Breast epithelium (tissue), 4 donors: ENCODE results near the gene KCNE3. TPM values are rescaled to one million over a fixed set of nuclear protein-coding genes. Genes with fewer than 3 reads are reported as not detected.
A peak's percentile ranks its signal among the peaks of the same experiment; 100 is the strongest.

Experiments used
- DNase-seq, 2 donors: peaks; one replicate each; pipeline ENCODE4 v3.0.0-alpha.2; 2019; ENCODE audit warnings: low spot score in 2 of 2
- H3K27ac ChIP-seq, 2 donors: fragments of 200-600 bp; sonication (generic) in 1 of 2; one replicate each; pipeline ENCODE4 v1.5.1; 2016 to 2019; ENCODE audit warnings: mild to moderate bottlenecking in 1 of 2
- H3K27me3 ChIP-seq, 2 donors: fragments of 200-600 bp; sonication (generic) in 1 of 2; one replicate each; pipeline versions ENCODE4 v1.5.1 to v1.6.0; 2017 to 2019; ENCODE audit warnings: control low read depth in 1 of 2, mild to moderate bottlenecking in 1 of 2
- H3K36me3 ChIP-seq: fragments of 200-600 bp; one replicate; pipeline ENCODE4 v1.5.1; 2019
- H3K4me1 ChIP-seq, 2 donors: fragments of 200-600 bp; sonication (generic); one replicate each; pipeline ENCODE4 v1.5.1; 2016 to 2019; ENCODE audit warnings: control low read depth in 1 of 2
- H3K4me3 ChIP-seq, 3 donors: fragments of 200-600 bp; sonication (generic); 1 replicate in 2 of 3; 2 replicates in 1 of 3; pipeline ENCODE4 v1.5.1; 2016 to 2019; ENCODE audit warnings: mild to moderate bottlenecking in 3 of 3, moderate library complexity in 2 of 3
- H3K9me3 ChIP-seq, 2 donors: fragments of 200-600 bp; sonication (generic) in 1 of 2; one replicate each; pipeline ENCODE4 v1.5.1; 2016 to 2019; ENCODE audit warnings: control low read depth in 1 of 2
- POLR2A ChIP-seq: fragments of 450-650 bp; IDR thresholded peaks from one replicate; pipeline ENCODE4 v1.6.1; 2016; ENCODE audit warnings: antibody characterized with exemption, mild to moderate bottlenecking, moderate library complexity
- POLR2AphosphoS5 ChIP-seq, 3 donors: sonication (generic); formaldehyde crosslinking; IDR thresholded peaks; one replicate each; pipeline ENCODE4 v1.6.1; 2017; ENCODE audit warnings: antibody characterized with exemption in 3 of 3
- intact Hi-C: fragments of 100-400 bp; cut with DNase I; formaldehyde crosslinking; loops from one replicate; pipeline ENCODE4 v1.15.1; 2023; ENCODE audit warnings: low total_unique reads
- total RNA-seq, 3 donors: library from RNA; depleted of rRNA; stranded (reverse); fragments of >200 nt; gene quantifications; one replicate each; pipeline ENCODE4 v1.1.0, GENCODE V29; 2016
- TF ChIP-seq, protein P1 (sequence below), 3 donors: fragments of 450-650 bp; IDR thresholded peaks; one replicate each; pipeline ENCODE4 v1.5.1; 2016 to 2017; ENCODE audit warnings: antibody characterized with exemption in 3 of 3, mild to moderate bottlenecking in 3 of 3, moderate library complexity in 3 of 3

Gene KCNE3
- total RNA-seq, 3 donors from 2014 or later: 3.6 to 15.8 (median 4.7) TPM

DNA sequence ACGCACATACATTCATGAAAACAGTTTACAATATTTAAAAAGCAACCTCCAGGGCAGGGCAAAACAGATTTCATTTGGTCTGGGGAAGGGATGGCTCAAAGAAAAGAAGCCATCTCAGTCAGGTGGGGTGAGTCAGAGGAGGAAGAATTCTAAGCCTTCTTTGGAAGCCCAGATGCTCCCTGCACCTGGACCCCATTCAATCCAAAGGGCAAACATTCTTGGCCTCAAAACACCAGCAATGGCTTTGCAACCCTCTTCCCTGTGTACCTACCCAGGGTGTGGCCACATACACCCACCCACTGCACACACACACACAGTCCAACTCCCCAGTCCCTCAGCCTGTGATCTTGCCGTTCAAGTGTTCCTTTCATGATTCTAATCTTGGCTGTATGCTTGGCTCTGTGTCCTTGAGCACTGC lies 2.0 kb downstream of the KCNE3 start:
- Histone ChIP-seq H3K4me1 (no peaks in the 10 kb centered on the region), H3K27me3 (no peaks in the 10 kb centered on the region), H3K27ac (no peak overlapping the region), H3K36me3 (no peaks in the 10 kb centered on the region), H3K9me3 (no peaks in the 10 kb centered on the region), H3K4me3 (no peak overlapping the region)
- DNase-seq: no peak
- intact Hi-C loops: no loop called here
- TF ChIP-seq, protein P1, sequence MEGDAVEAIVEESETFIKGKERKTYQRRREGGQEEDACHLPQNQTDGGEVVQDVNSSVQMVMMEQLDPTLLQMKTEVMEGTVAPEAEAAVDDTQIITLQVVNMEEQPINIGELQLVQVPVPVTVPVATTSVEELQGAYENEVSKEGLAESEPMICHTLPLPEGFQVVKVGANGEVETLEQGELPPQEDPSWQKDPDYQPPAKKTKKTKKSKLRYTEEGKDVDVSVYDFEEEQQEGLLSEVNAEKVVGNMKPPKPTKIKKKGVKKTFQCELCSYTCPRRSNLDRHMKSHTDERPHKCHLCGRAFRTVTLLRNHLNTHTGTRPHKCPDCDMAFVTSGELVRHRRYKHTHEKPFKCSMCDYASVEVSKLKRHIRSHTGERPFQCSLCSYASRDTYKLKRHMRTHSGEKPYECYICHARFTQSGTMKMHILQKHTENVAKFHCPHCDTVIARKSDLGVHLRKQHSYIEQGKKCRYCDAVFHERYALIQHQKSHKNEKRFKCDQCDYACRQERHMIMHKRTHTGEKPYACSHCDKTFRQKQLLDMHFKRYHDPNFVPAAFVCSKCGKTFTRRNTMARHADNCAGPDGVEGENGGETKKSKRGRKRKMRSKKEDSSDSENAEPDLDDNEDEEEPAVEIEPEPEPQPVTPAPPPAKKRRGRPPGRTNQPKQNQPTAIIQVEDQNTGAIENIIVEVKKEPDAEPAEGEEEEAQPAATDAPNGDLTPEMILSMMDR (IDR thresholded peaks at IDR 0.05): no peak
- TF ChIP-seq POLR2AphosphoS5 (IDR thresholded peaks at IDR 0.05): no peak
- TF ChIP-seq POLR2A: no peak

DNA sequence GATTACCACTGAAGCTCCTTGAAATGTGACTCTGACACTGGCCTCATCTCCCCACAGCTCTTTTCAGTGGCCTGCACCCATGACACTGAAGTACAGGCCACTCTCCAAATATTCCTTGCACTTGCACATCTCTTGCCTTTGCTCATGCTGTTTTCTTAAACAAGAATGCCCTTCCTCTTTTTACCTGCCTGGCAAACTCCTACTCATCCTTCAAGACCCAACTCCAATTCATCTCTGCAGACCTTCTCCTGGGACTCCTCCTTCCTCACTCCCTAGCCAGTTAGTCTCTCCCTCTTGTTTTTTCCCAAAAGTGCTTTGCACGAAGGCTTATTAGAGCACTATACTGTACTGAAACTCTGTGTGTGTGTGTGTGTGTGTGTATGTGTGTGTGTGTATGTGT lies 2.6 kb downstream of the KCNE3 start:
- no peaks in the 10 kb centered on the region for H3K9me3 ChIP-seq
- no peaks in the 10 kb centered on the region for H3K4me1 ChIP-seq
- intact Hi-C loops: no loop called here
- no peaks in the 10 kb centered on the region for H3K36me3 ChIP-seq
- no peak for DNase-seq
- no peak overlapping the region for H3K4me3 ChIP-seq
- TF ChIP-seq, protein P1 (IDR thresholded peaks at IDR 0.05): no peak
- TF ChIP-seq POLR2A: no peak
- TF ChIP-seq POLR2AphosphoS5 (IDR thresholded peaks at IDR 0.05): no peak
- no peak overlapping the region for H3K27ac ChIP-seq
- no peaks in the 10 kb centered on the region for H3K27me3 ChIP-seq

DNA sequence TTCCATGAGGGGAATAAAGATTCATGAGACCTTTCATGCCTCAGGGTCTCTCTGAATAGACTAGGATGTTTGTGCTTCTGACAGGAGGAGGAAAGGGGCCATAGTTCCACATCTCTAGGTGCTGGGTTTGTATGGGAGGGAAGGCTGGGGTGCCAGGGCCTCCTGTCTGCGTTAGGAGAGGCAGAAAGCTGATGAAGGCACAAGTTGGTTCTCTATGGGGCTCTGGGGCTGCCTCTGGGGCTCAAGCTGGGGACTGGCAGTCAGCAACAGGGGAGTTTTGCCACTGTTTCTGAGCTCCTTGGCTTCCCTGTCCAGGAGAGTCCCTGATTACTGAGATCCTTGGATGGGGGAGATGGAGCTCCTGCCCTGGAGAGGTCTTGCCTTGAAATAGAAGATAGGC lies 4.1 kb downstream of the KCNE3 start:
- TF ChIP-seq, protein P1 (IDR thresholded peaks at IDR 0.05): no peak
- no peak for TF ChIP-seq POLR2A
- no peak for TF ChIP-seq POLR2AphosphoS5 (IDR thresholded peaks at IDR 0.05)
- intact Hi-C loops: no loop called here
- H3K36me3 ChIP-seq: no peaks in the 10 kb centered on the region
- H3K4me1 ChIP-seq: no peaks in the 10 kb centered on the region
- no peak for DNase-seq
- no peaks in the 10 kb centered on the region for H3K27me3 ChIP-seq
- H3K9me3 ChIP-seq: no peaks in the 10 kb centered on the region
- no peak overlapping the region for H3K4me3 ChIP-seq
- H3K27ac ChIP-seq: no peak overlapping the region

DNA sequence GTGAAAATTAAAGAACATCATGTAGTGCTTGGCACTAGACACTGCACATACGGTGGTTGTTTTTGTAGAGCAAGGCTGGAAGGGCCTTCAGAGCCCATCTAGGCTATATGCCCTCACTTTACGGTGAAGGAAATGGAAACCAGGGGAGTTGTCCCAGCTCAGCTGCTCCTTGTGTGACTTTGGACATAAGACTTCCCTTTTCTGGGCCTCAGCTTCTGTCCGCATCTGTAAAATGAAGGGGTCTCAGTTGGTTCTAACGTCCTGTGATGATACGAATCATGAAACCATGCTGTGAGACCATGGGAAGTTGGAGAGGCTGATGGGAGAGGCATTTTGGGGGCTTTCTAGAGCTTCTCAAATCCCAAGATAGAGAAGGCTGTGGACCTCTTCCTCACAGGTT lies 4.7 kb downstream of the KCNE3 start:
- H3K27ac ChIP-seq: peak overlapping the region in 1 of 2 donors; percentile 67
- intact Hi-C loops: no loop called here
- H3K36me3 ChIP-seq: no peaks in the 10 kb centered on the region
- no peaks in the 10 kb centered on the region for H3K27me3 ChIP-seq
- no peak for TF ChIP-seq POLR2AphosphoS5 (IDR thresholded peaks at IDR 0.05)
- TF ChIP-seq POLR2A: no peak
- TF ChIP-seq, protein P1 (IDR thresholded peaks at IDR 0.05): no peak
- DNase-seq: no peak
- H3K4me3 ChIP-seq: no peak overlapping the region
- H3K9me3 ChIP-seq: no peaks in the 10 kb centered on the region
- H3K4me1 ChIP-seq: no peaks in the 10 kb centered on the region

DNA sequence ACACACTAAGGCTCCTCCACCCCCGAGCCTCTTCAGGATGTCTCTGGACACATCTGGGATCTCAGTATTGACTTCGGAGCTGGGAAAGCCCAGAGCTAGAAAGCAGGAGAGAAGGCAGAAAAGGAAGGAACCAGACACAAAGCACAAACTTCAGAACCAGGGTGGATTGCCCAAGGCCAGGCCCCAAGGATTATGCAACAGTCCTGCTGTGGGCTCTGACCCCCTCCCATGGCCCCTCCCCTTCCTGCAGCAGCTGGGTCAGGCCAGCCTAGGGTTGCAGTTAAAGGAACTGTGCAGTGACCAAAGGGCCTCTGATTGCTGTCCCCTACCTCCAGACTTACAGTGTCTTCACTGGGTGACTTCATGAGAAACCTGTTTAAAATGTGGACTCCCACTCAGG lies 5.3 kb downstream of the KCNE3 start:
- peak in 1 of 2 donors; percentile 24 for DNase-seq
- Histone ChIP-seq H3K9me3 (no peaks in the 10 kb centered on the region), H3K27me3 (no peaks in the 10 kb centered on the region), H3K4me3 (no peak overlapping the region), H3K4me1 (no peaks in the 10 kb centered on the region), H3K27ac (peak overlapping the region in 1 of 2 donors; percentile 67), H3K36me3 (no peaks in the 10 kb centered on the region)
- TF ChIP-seq, protein P1 (IDR thresholded peaks at IDR 0.05): no peak
- no peak for TF ChIP-seq POLR2A
- TF ChIP-seq POLR2AphosphoS5 (IDR thresholded peaks at IDR 0.05): peak in 2 of 3 donors; percentile 47 to 61
- intact Hi-C loops: no loop called here
